Upper lobe of left lung (tissue), 6 donors: ENCODE data around the gene CDK11B. TPM values are rescaled to one million over a fixed set of nuclear protein-coding genes. Genes with fewer than 3 reads are reported as not detected.
A peak's percentile ranks its signal among the peaks of the same experiment; 100 is the strongest.

ENCODE experiments used
- ATAC-seq, 2 donors: fragments of 200-7000 bp; cut with Tn5 transposase; one replicate each; pipeline ENCODE4 v1.9.1; 2022; ENCODE audit warnings: mild to moderate bottlenecking in 2 of 2, moderate library complexity in 2 of 2; ENCODE audit not compliant: low FRiP score in 2 of 2
- DNase-seq, 2 donors: peaks; one replicate each; pipeline ENCODE4 v3.0.0-alpha.2; 2019 to 2020
- H3K27ac ChIP-seq, 4 donors: fragments of 200-600 bp; sonication (generic); one replicate each; pipeline ENCODE4 v1.5.1; 2016 to 2019
- H3K27me3 ChIP-seq, 4 donors: fragments of 200-600 bp; sonication (generic); one replicate each; pipeline ENCODE4 v1.5.1; 2017 to 2019
- H3K36me3 ChIP-seq, 4 donors: fragments of 200-600 bp; sonication (generic); one replicate each; pipeline ENCODE4 v1.5.1; 2016 to 2019
- H3K4me1 ChIP-seq, 4 donors: fragments of 200-600 bp; sonication (generic); one replicate each; pipeline ENCODE4 v1.5.1; 2018 to 2019
- H3K4me3 ChIP-seq, 4 donors: fragments of 200-600 bp; sonication (generic); one replicate each; pipeline ENCODE4 v1.5.1; 2017 to 2019; ENCODE audit warnings: mild to moderate bottlenecking in 2 of 4, moderate library complexity in 1 of 4
- H3K9me3 ChIP-seq, 4 donors: fragments of 200-600 bp; sonication (generic); one replicate each; pipeline ENCODE4 v1.5.1; 2018 to 2019
- EP300 ChIP-seq, 4 donors: sonication (generic); formaldehyde crosslinking; IDR thresholded peaks; one replicate each; pipeline ENCODE4 v1.5.1; 2017; ENCODE audit warnings: antibody characterized with exemption in 4 of 4, control low read depth in 2 of 4
- POLR2A ChIP-seq, 4 donors: fragments of 450-650 bp; IDR thresholded peaks; one replicate each; pipeline ENCODE4 v1.5.1; 2016 to 2017; ENCODE audit warnings: antibody characterized with exemption in 4 of 4, mild to moderate bottlenecking in 2 of 4
- POLR2AphosphoS5 ChIP-seq, 2 donors: sonication (generic); formaldehyde crosslinking; IDR thresholded peaks; one replicate each; pipeline ENCODE4 v1.5.1; 2017; ENCODE audit warnings: antibody characterized with exemption in 2 of 2
- WGBS, 2 donors: methylation state at CpG; one replicate each; pipeline ENCODE4 v1.1.5; 2017 to 2018; 5-methylcytosine and 5-hydroxymethylcytosine counted together
- total RNA-seq, 6 donors: library from RNA; depleted of rRNA in 4 of 6; stranded (reverse); fragments of >200 nt in 4 of 6; gene quantifications; one replicate each; pipeline versions ENCODE4 v1.1.0 to v1.2.1, GENCODE V29; 2016 to 2021
- TF ChIP-seq, protein P1 (sequence below), 6 experiments: fragments of 450-650 bp in 4 of 6; fragments of 200-600 bp in 2 of 6; sonication (generic) in 2 of 6; IDR thresholded peaks; one replicate each; pipeline ENCODE4 v1.5.1; 2016 to 2019; ENCODE audit warnings: antibody characterized with exemption in 6 of 6
- donor health status: DM: no; HTN: no; CAD: no; lungs with moderate emphysema.
- donor health status: DM: no; HTN: yes; CAD: no; lungs with severe emphysema.

Gene CDK11B
- total RNA-seq, 6 donors from 2014 or later: 20.8 to 55.5 (median 24.9) TPM

DNA sequence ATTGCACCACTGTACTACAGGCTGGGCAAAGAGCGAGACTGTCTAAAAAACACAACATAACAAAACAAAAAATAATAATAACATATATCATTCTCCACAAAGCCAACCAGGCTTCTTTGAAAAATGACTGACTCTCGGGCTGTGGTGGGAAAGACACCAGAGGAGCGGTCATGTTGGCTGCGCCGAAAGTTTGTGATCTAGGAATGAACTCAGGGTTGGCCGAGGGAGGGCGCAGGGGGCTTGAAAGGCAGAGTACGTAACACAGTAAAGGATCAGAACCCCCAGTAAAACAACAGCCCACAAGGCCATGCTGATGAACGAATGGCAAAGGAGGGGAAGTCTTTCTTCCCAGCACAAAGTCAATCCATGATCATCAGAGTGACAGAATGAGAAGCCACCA is 29.0 kb upstream of the CDK11B start:
- Histone ChIP-seq H3K4me1 (peaks cover 9 to 48% (median 12%) of the 10 kb centered on the region in 4 donors), H3K27me3 (no peaks in the 10 kb centered on the region), H3K4me3 (no peak overlapping the region), H3K9me3 (no peaks in the 10 kb centered on the region), H3K27ac (no peak overlapping the region), H3K36me3 (no peaks in the 10 kb centered on the region)
- DNase-seq: no peak
- no peak for ATAC-seq
- no peak for TF ChIP-seq POLR2AphosphoS5 (IDR thresholded peaks at IDR 0.05)
- no peak for TF ChIP-seq EP300 (IDR thresholded peaks at IDR 0.05)
- TF ChIP-seq POLR2A (IDR thresholded peaks at IDR 0.05): no peak
- TF ChIP-seq, protein P1, sequence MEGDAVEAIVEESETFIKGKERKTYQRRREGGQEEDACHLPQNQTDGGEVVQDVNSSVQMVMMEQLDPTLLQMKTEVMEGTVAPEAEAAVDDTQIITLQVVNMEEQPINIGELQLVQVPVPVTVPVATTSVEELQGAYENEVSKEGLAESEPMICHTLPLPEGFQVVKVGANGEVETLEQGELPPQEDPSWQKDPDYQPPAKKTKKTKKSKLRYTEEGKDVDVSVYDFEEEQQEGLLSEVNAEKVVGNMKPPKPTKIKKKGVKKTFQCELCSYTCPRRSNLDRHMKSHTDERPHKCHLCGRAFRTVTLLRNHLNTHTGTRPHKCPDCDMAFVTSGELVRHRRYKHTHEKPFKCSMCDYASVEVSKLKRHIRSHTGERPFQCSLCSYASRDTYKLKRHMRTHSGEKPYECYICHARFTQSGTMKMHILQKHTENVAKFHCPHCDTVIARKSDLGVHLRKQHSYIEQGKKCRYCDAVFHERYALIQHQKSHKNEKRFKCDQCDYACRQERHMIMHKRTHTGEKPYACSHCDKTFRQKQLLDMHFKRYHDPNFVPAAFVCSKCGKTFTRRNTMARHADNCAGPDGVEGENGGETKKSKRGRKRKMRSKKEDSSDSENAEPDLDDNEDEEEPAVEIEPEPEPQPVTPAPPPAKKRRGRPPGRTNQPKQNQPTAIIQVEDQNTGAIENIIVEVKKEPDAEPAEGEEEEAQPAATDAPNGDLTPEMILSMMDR (IDR thresholded peaks at IDR 0.05): no peak
- 88 to 92% methylated on average over 9 of the region's 9 CpGs for WGBS, 2 donors

DNA sequence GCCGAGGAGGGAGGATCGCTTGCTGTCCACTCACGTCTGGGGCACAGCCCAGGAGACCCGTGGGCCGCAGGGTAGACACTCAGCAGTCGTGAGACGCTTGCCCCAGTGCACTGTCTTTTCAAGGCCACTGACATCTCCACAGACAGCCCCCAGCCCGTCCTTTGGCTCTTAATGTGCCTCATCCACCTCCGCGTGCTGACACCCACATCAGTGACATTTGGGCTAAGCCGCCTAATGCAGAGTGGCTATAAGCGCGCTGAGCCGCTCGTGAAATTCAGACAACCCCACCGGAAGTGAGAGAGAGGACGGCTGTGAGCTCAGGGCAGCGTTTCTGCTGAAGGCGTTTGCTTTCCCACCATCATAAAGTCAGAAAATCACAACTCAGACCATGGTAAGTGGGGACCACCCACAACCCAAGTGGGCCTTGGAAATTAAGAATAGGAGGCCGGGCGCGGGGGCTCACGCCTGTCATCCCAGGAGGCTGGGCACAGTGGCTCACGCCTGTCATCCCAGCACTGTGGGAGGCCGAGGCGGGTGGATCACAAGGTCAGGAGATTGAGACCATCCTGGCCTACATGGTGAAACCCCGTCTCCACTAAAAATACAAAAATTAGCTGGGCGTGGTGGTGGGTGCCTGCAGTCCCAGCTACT is 25.4 kb upstream of the CDK11B start:
- WGBS, 2 donors: 88 to 94% methylated on average over 19 to 28 of the region's 28 CpGs
- Histone ChIP-seq H3K36me3 (peaks cover 0 to 5% (median 0%) of the 10 kb centered on the region in 4 donors), H3K9me3 (no peaks in the 10 kb centered on the region), H3K27me3 (no peaks in the 10 kb centered on the region), H3K27ac (no peak overlapping the region), H3K4me3 (no peak overlapping the region), H3K4me1 (peaks cover 9 to 46% (median 12%) of the 10 kb centered on the region in 4 donors)
- no peak for TF ChIP-seq POLR2AphosphoS5 (IDR thresholded peaks at IDR 0.05)
- DNase-seq (no peak), ATAC-seq (no peak)

DNA sequence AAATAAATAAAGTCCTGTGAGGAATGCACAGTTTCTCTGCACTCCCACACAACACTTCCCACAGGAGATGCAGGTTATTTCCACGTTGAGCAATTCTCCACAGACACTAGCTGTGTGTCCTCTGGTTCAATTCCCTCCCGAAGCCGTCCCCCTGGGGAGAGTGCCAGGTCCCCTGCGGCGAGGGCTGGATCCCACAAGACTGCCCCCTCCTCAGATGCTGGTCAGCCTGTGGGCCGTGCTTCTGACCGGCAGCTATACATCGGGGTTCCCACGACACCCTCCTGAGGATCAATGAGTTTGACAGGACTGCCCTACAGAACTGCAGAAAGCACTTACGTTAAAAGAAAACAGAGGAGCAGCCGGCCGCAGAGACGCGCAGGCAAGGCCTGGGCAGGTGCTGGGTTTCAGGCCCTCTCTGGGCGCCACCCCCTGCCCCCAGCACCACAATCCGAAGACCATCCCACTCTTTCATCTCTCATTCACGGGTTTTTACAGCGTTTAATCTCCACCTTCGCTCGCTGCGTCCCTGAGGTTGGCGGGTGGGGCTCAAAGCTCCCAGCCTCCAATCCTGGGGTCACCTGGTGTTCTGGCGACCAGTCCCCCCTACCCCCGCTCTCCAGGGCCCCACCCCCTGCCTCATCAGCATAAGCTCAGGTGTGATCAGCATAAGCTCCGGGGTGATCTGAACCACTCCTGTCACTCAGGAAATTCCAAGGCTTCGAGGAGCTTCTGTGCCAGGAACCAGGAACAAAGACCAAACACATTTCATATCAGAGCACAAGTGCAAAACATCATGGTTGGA is 24.5 kb upstream of the CDK11B start:
- Histone ChIP-seq H3K4me1 (peaks cover 16 to 52% (median 19%) of the 10 kb centered on the region in 4 donors), H3K4me3 (no peak overlapping the region)

DNA sequence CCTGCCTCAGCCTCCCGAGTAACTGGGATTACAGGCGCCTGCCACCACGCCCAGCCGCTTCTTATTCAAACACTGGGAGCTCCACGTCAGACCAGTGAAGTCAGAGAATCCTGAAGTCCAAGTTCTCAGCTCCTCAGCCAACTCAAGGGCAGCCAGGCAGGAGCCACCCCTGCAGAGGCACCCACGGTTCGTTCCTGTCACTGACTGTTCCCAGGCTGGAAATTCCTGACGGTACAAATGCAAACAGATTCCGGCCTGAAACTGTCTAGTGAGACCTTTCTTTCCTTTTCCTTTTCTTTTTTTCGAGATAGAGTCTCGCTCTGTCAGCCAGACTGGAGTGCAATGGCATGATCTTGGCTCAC is 22.1 kb upstream of the CDK11B start:
- H3K36me3 ChIP-seq: peaks cover 0 to 7% (median 0%) of the 10 kb centered on the region in 4 donors
- no peak for ATAC-seq
- H3K27ac ChIP-seq: no peak overlapping the region
- TF ChIP-seq, protein P1 (IDR thresholded peaks at IDR 0.05): no peak
- TF ChIP-seq POLR2A (IDR thresholded peaks at IDR 0.05) (no peak), EP300 (IDR thresholded peaks at IDR 0.05) (no peak), POLR2AphosphoS5 (IDR thresholded peaks at IDR 0.05) (no peak)
- peaks cover 10 to 48% (median 13%) of the 10 kb centered on the region in 4 donors for H3K4me1 ChIP-seq
- 66 to 77% methylated on average over 9 to 11 of the region's 11 CpGs for WGBS, 2 donors
- DNase-seq: no peak
- H3K4me3 ChIP-seq: no peak overlapping the region
- H3K9me3 ChIP-seq: no peaks in the 10 kb centered on the region
- no peaks in the 10 kb centered on the region for H3K27me3 ChIP-seq

More for the DNA sequence above, 24.5 kb upstream of the CDK11B start:
- no peaks in the 10 kb centered on the region for H3K27me3 ChIP-seq
- ATAC-seq: no peak
- peaks cover 0 to 5% (median 0%) of the 10 kb centered on the region in 4 donors for H3K36me3 ChIP-seq
- no peak for TF ChIP-seq EP300 (IDR thresholded peaks at IDR 0.05)
- no peaks in the 10 kb centered on the region for H3K9me3 ChIP-seq
- DNase-seq: no peak
- peak overlapping the region in 1 of 4 donors; percentile 1 for H3K27ac ChIP-seq
- WGBS, 2 donors: 73 to 81% methylated on average over 20 to 26 of the region's 26 CpGs

DNA sequence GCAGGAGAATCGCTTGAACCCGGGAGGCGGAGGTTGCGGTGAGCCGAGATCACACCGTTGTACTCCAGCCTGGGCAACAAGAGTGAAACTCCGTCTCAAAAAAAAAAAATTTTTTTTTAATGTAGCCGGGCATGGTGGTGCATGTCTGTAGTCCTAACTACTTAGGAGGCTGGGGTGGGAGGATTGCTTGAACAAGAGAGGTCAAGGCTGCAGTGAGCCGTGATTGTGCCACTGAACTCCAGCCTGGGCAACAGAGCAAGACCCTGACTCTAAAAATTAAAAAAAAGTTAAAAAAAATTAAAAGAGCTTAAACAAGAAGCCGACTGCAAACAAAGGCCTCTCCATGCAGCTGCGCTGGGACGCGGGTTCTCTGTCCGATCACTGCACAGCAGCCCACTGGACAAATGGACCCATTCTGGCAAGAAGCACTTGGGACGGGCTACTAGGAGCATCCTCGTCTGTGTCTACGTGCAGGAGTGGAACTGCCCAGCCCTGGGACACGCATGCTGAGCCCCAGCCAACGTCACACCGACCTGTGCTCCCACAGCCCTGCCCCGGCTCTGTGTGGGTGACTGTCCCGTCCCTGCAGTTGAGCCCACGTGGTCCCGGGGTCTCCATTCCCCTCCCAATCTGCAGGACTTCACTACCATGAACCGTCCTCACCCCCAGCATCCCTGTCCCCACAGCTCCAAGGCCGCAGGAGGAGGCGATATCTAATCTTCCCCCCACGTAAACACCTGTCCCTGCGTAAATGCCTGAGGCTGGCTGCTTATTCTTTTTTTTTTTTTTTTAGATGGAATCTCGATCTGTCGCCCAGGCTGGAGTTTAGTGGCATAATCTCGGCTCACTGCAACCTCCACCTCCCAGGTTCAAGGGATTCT is 21.5 kb upstream of the CDK11B start:
- no peak overlapping the region for H3K4me3 ChIP-seq
- H3K36me3 ChIP-seq: peaks cover 0 to 7% (median 0%) of the 10 kb centered on the region in 4 donors
- WGBS, 2 donors: 93 to 94% methylated on average over 32 of the region's 32 CpGs
- no peak for ATAC-seq
- no peak overlapping the region for H3K27ac ChIP-seq
- H3K9me3 ChIP-seq: no peaks in the 10 kb centered on the region
- no peak for TF ChIP-seq POLR2AphosphoS5 (IDR thresholded peaks at IDR 0.05)
- TF ChIP-seq, protein P1 (IDR thresholded peaks at IDR 0.05): no peak
- TF ChIP-seq EP300 (IDR thresholded peaks at IDR 0.05): no peak
- no peak for TF ChIP-seq POLR2A (IDR thresholded peaks at IDR 0.05)
- H3K27me3 ChIP-seq: no peaks in the 10 kb centered on the region
- no peak for DNase-seq
- H3K4me1 ChIP-seq: peaks cover 7 to 42% (median 13%) of the 10 kb centered on the region in 4 donors
